Neutrophil (primary cell): ENCODE measurements around the gene FGF3.

ENCODE experiments used
- H3K27ac ChIP-seq: fragments of 200-600 bp; sonication (generic); 2 replicates; pipeline ENCODE4 v1.5.1; 2016; ENCODE audit warnings: mild to moderate bottlenecking, moderate library complexity
- H3K27me3 ChIP-seq: fragments of 200-600 bp; sonication (generic); 2 replicates; pipeline ENCODE4 v1.6.0; 2016; ENCODE audit warnings: mild to moderate bottlenecking
- H3K36me3 ChIP-seq: fragments of 200-600 bp; sonication (generic); 2 replicates; pipeline ENCODE4 v1.5.1; 2017
- H3K4me1 ChIP-seq, 2 experiments: fragments of 200-600 bp in 1 of 2; sonication (generic) in 1 of 2; 1 replicate in 1 of 2; 2 replicates in 1 of 2; pipeline versions ENCODE4 v1.5.1 to v1.6.1; 2013 to 2016; ENCODE audit warnings: low read depth in 1 of 2, low read length in 1 of 2, mild to moderate bottlenecking in 1 of 2, moderate library complexity in 1 of 2; ENCODE audit not compliant: control insufficient read depth in 1 of 2, insufficient read depth in 1 of 2
- H3K4me3 ChIP-seq, 2 experiments: fragments of 200-600 bp in 1 of 2; sonication (generic) in 1 of 2; 1 replicate in 1 of 2; 2 replicates in 1 of 2; pipeline ENCODE4 v1.5.1; 2013 to 2016; ENCODE audit warnings: low read depth in 1 of 2, low read length in 1 of 2, mild to moderate bottlenecking in 1 of 2, moderate library complexity in 1 of 2
- H3K9me3 ChIP-seq: fragments of 200-600 bp; sonication (generic); 2 replicates; pipeline ENCODE4 v1.5.1; 2016
- TF ChIP-seq, protein P1 (sequence below): fragments of 200-600 bp; sonication (generic); IDR thresholded peaks from 2 replicates; pipeline ENCODE4 v1.5.1; 2016; ENCODE audit warnings: antibody characterized with exemption

The FGF3 gene

DNA sequence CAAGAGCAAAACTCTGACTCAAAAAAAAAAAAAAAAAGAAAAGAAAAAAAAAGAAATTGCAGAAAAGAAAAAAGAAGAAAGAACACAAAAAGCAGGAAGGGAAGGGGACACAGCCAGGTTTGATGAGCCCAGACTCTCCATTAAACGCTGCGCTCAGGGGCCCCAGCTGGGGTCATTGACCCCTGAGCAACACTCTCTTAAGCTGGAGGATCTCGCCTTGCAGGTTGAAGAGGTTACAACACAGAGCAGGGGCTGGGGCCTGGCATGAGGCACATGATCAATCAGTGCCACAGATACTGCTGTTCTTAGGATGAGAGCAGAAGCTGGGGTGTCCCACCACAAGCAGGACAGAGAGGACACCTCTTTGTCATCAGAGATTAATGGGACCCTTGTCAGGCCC is 7.8 kb downstream of the FGF3 start:
- TF ChIP-seq, protein P1, sequence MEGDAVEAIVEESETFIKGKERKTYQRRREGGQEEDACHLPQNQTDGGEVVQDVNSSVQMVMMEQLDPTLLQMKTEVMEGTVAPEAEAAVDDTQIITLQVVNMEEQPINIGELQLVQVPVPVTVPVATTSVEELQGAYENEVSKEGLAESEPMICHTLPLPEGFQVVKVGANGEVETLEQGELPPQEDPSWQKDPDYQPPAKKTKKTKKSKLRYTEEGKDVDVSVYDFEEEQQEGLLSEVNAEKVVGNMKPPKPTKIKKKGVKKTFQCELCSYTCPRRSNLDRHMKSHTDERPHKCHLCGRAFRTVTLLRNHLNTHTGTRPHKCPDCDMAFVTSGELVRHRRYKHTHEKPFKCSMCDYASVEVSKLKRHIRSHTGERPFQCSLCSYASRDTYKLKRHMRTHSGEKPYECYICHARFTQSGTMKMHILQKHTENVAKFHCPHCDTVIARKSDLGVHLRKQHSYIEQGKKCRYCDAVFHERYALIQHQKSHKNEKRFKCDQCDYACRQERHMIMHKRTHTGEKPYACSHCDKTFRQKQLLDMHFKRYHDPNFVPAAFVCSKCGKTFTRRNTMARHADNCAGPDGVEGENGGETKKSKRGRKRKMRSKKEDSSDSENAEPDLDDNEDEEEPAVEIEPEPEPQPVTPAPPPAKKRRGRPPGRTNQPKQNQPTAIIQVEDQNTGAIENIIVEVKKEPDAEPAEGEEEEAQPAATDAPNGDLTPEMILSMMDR: no peak
- H3K36me3 ChIP-seq: no peaks in the 10 kb centered on the region
- H3K9me3 ChIP-seq: no peaks in the 10 kb centered on the region
- H3K27me3 ChIP-seq: peaks cover 57% of the 10 kb centered on the region
- no peak overlapping the region for H3K27ac ChIP-seq
- no peaks in the 10 kb centered on the region for H3K4me1 ChIP-seq
- no peak overlapping the region for H3K4me3 ChIP-seq

DNA sequence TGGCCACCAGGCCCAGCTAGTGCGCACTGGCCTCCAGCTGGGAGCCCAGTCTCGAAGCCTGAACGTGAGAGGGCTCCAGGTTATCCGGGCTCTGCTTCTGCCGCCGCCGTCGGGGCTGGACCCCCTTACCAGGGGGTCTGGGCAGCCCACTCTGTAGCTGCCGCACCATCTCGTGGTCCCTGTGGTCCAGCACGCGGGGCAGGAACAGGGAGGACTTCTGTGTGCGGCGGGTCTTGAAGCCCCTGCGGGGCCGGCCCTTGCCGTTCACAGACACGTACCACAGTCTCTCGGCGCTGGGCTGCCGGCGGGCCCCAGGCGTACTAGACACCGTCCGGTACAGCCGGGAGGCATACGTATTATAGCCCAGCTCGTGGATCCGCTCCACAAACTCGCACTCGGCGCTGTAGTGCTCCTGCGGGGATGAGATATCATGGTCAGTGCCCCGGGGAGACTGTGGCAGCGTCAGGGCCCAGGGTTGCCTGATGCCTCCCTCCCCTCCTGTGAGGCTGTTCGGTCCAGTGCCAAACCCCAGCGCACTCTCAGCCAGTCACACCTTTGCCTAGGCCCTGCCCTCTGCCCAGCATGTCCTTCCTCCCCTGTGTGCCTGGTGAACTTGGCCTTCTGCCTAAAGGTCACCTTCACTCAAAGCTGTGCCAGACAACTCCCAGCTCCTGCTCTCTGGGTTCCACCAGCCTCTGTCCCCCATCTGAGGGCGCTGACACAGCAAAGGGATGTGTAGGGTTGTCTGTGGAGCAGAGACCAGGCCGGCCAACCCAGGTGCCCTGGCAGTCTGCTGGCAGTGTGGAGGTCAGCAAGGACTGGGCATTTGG is 8.7 kb downstream of the FGF3 start:
- no peaks in the 10 kb centered on the region for H3K4me1 ChIP-seq
- peaks cover 48% of the 10 kb centered on the region for H3K27me3 ChIP-seq
- no peak overlapping the region for H3K27ac ChIP-seq
- H3K36me3 ChIP-seq: no peaks in the 10 kb centered on the region
- H3K9me3 ChIP-seq: no peaks in the 10 kb centered on the region
- TF ChIP-seq, protein P1: no peak
- no peak overlapping the region for H3K4me3 ChIP-seq

DNA sequence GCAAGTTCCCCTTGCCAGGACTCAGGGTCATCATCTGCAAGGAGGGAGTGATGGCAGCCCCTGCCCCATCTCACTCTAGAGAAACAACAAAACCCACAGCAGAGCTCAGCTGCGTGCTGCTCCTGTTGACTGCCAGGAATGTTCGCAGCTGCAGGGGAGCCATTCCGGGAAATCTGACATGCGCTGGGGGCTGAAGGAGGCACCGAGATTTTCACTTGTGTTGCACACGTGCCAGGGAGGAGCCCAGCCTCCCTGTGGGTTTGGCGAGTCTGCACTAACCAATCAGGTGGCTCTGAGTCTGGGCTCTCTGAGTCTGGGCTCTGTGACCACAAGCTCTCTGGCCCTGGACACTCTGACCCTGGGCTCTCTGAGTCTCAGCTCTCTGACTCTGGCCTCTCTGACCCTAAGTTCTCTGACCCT is 10.5 kb downstream of the FGF3 start:
- peaks cover 33% of the 10 kb centered on the region for H3K27me3 ChIP-seq
- no peaks in the 10 kb centered on the region for H3K36me3 ChIP-seq
- H3K4me3 ChIP-seq: no peak overlapping the region
- H3K4me1 ChIP-seq: no peaks in the 10 kb centered on the region
- TF ChIP-seq, protein P1: no peak
- H3K9me3 ChIP-seq: no peaks in the 10 kb centered on the region
- no peak overlapping the region for H3K27ac ChIP-seq

DNA sequence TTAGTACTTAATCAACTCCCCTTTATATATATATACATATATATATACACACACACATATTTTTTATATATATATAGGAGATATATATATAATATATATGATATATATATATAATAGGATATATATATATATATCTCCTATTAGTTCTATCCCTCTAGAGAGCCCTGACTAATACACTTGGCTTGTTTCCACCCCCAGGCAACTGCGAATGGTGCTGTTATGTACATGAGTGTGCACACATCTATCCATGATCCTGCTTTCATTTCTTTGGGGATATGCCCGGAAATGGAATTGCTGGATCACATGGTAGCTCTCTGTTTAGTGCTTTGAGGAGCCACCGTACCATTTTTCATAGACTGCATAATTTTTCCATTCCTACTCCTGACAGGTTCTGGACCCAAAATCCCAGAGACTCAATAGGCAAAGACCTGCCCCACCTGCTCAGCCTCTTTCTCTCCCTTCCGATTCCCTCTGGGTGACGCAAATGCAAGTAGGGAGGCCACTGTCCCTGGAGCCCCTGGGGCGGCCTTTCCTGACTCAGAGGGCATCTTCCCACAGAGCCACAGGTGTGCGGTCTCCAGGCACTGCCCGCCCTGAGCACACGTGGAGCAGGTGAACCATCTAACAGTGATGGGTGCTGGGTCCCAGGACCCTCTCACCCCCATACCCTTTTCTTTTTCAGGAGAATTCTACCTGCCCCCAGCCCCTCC is 12.0 kb downstream of the FGF3 start:
- Histone ChIP-seq H3K4me3 (no peak overlapping the region), H3K4me1 (no peaks in the 10 kb centered on the region), H3K9me3 (no peaks in the 10 kb centered on the region), H3K36me3 (no peaks in the 10 kb centered on the region), H3K27ac (no peak overlapping the region), H3K27me3 (peaks cover 33% of the 10 kb centered on the region)
- TF ChIP-seq, protein P1: no peak

DNA sequence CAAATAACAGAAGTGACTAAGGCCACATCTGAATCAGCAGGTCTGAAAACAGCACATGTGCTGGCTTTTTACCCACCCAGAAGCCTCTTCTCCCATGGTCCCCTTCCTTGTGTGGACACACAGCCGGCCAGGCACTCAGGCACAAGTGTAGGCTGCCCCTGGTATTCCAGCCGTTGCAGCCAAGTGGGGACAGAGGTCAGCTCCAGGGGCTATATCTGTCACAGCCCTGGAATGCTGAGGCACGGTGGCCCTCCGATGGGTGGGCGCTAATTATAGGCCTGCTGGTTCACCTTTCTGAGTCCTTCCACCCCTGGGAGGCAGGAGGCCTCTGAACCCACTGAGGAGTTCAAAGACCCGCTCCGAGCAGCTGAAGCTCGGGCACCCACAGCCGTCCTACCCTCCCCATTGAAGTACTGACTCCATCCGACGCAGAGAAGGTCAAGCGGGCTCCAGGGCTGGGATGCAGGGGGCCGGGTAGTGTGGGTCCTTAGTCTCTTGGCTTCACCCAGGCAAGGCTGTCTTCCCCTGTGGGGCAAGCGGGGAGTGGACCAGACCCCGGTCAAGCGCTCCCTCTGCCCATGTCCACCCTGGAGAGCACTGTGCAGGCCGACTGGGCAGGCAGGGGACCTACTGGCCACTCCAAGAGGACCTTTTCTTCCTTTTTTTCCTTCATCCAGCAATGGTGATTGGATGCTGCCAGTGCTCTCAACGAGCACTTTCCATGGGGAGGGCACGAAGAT is 14.3 kb downstream of the FGF3 start:
- Histone ChIP-seq H3K4me1 (no peaks in the 10 kb centered on the region), H3K27ac (no peak overlapping the region), H3K9me3 (no peaks in the 10 kb centered on the region), H3K27me3 (peaks cover 26% of the 10 kb centered on the region), H3K4me3 (no peak overlapping the region), H3K36me3 (no peaks in the 10 kb centered on the region)
- TF ChIP-seq, protein P1: no peak
